Limb (tissue), 2 donors: ENCODE data around the gene SNTG2.
A peak's percentile ranks its signal among the peaks of the same experiment; 100 is the strongest.
"Not testable (repeated sequence)": the region's sequence is repeated elsewhere in the genome, so short reads cannot be mapped to it uniquely, and the experiment has no call there.

Source experiments
- DNase-seq, 2 donors: peaks; one replicate each; pipeline ENCODE4 v3.0.0-alpha.2; 2016; ENCODE audit errors: extremely low spot score in 2 of 2

The SNTG2 gene

DNA sequence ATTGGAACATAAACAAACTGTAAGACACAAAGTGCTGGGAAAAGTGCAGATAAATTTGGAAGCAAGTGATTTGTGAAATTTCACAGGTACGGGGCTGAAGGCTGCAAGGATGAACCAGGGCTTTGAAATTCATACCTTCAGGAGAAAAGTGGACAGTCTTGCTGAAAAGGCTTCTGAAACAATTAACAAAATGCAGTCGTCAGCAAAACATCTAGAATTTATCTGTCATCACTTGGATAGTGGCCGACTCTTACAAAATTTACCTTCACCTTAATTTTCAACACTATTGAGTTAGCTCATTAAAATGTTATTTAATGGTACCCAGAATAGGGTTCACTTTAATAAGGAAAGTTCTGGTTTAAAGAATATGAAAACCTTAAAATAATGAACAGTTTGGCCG is 138.3 kb downstream of the SNTG2 start:
- no peak for DNase-seq

DNA sequence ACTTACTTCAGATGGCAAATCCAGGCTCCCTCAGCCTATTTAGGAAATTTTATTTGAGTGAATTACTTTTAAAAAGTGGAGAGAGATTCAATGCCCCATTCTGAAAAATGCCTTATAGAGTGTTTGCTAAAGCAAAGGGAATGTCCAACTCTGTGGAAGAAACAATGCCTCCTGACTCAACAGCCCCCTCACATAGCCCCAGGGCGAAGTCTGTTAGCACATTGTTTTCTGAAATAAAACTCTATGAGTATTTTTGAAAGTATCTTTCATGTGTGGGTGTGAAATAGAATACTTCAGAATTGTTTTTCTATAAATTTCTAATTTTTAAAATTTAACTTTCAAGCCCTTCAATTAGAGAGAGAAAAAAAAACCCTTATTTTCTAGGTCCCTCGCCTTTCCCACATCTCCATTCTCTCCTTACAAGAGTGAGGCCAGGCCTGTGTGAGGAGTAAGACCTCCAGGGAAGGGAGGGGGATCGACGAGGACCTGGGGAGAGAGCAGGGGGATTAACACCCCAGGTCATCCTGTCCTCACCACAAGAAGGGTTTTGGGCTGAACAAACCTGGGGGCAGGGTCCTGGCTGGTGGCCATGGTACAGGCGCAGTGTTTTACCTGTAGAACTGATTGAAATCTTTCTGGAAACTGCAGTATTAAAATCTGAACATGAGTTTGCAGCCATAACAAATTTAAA is 141.4 kb downstream of the SNTG2 start:
- DNase-seq: no peak

DNA sequence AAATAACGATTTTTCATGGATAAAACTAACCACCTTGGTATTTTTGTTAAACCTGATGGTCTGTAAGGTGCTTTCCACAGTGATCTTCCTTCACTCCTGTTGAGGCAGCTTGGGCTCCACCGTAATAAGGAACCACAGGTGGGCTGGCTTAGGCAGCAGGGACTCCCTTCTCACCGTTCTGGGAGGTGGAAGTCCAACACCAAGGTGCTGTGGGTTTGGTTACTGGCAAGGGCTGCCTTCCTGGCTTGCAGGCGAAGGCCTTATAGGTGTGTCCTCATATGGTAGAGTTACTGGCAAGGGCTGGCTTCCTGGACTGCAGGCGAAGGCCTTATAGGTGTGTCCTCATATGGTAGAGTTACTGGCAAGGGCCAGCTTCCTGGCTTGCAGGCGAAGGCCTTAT is 143.0 kb downstream of the SNTG2 start:
- DNase-seq: not testable (repeated sequence)

DNA sequence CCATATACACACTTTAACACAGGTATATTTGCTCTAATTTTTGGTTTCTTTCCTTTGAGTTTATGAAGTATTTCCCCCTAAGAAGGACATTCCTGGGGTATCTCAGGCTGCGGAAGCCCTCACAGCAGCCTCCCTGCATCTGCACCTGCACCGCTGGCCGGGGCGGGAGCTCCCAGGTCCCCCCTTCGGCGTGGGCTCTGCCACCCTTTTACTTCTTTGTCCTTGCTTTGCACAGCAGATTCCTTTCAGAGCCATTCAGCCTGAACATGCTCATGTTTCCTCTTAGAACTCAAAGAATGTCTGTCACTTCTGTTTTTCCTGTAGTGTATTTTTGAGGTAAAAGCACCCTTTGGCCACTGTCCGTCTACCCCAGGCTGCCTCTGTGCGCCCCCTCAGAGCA is 146.5 kb downstream of the SNTG2 start:
- DNase-seq: no peak

DNA sequence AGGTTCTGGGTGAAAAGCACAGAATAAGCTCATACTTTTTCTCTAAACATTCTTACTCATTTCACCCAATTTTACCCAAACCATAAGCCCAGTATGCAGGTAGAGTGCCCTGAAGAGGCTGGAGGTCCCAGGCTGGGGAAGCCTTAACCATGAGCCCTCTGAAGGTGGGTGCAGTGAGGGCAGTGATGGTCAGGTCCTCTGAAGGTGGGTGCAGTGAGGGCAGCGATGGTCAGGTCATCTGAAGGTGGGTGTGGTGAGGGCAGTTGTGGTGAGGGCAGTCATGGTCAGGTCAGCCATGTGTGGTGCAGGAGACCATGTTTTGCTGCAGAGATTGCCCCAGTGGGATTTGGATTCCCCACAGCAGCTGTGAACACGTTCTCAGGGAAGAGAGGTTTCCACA is 148.8 kb downstream of the SNTG2 start:
- peak in 1 of 2 donors; percentile 18 for DNase-seq

DNA sequence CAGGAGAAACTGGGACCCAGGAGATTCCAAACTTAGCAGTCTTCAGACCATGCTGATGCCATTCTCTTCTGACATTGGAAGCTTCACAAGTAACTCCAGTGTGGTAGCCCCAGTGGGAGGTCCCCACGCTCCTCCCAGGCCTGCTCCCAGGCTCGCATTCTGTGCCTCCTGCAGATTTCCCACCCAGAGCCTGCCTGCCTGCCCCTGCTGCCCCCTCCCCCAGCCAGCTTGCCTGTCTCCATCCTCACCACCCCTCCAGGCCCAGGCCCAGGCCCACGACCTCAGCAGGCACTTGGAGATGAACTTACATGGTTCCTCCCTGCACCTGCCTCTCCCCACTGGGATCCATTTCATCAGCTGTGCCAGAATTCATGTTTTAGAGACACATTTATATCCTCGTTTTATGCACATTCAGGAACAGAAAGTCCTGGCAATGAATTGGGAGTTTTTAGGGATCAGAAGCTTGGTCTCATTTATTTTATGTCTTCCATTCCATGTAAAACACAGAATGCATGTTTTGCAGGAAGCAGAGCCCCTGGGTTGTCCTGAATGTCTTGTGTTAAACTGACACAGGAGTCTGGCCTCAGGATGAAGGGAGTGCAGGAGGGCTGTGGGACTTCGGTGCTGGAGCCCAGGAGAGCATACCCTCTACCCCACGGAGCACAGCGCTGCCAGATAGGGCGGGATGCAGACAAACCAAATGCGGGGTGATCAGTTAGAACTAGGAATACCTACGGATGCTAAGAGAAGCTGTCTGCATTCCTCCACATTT is 150.5 kb downstream of the SNTG2 start:
- peak in 1 of 2 donors; percentile 35 for DNase-seq

DNA sequence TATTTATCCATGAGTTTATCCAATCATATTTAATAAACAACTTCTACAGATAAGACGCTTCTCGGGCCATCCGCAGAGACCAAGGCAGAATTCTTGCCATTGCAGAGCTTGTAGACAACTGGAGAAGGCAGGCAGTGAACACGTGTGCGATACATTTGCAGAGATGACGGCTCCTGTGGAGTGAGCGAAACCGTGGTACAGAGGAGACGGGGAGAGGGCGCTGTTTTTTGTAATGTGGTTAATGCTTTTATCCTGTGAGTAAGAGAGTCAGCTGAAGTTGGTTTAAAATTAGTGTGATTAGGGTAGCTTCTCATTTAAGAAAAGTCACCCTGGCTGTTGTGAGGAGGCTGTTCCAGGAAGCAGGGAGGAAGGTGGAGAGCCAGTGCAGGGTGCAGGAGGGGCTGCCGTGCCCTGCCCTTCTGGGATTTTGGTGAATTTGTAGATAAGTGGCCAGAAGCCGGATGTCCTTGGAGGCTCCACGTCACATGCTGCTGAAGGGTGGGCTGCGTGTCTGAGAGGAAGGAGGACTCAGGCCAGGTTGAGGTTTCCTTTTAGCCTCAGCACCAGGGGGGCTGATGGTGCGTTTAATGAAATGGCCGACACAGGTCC is 151.4 kb downstream of the SNTG2 start:
- no peak for DNase-seq

DNA sequence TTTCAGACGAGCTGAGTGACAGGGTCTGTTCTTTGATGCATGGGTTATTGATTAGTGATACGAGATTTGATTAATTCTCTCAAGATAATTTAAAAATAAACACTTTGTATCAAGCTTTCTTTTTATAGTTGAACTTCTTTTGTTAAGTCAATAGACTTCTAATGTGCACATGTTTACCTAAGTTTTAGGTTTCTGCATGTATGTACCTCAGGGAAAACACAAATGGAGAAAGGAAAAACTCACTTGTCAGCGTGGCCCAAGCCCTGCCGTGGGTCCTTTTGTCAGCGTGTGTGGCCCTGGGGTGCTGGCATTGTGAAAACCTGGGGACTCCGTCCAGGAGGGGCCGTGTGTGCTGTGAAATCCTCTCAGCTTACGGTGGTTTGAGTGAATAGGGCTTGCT is 153.7 kb downstream of the SNTG2 start:
- DNase-seq: no peak

DNA sequence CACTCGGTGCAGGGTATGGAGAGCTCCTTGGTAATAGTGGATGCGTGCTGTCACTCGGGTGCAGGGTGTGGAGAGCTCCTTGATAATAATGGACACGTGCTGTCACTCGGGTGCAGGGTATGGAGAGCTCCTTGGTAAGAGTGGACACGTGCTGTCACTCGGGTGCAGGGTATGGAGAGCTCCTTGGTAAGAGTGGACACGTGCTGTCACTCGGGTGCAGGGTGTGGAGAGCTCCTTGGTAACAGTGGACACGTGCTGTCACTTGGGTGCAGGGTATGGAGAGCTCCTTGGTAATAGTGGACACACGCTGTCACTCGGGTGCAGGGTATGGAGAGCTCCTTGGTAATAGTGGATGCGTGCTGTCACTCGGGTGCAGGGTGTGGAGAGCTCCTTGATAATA is 155.7 kb downstream of the SNTG2 start:
- not testable (repeated sequence) for DNase-seq

DNA sequence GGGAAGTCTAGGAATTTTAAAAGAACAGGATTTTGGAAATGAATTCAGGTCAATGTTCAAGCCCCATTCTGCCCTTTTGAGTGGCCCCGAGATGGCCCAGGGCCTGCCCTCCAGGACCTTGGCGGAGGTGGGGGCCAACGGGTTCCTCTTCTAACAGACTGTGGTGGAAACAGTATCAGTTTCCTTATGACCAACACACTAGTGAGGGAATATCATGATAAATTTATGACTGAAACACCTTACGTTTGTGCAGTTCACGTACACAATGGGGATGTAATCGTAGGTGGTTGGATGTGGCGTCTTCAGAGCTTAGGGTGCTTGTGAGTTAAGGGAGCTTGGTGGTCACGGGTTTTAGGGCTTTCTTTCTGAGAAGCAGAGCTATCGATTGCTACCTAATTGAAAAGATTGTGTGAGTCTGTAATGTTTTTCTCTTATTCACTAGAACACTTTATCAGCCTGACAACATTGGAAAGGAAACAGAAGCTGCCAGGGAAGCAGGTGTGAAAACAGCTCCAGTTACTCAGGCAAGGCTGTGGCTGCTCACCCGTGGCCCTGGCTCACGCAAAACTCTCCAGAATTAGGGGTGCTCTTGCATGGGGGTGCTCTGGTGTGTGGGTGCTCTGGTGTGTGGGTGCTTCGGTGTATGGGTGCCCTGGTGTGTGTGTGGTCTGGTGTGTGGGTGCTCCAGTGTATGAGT is 165.3 kb downstream of the SNTG2 start:
- no peak for DNase-seq

DNA sequence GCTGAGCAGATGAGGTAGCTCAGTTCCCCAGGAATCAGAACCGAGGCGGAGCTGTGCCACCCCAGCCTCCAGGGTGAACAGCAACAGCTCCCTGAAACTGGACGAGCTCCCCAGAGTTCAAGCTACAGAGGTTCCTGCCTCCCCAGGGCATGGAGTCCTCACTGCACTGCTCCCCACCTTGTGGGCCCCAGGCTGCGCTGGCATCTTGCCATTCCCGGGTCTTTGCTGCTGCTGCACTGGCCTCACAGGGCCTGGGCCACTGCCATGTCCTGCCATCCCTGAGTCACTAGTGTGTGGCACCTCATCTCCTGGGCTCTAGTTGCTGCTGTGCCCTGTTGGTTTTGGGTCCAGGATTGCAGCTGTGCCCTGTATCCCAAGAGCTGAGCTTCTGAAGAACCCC is 166.9 kb downstream of the SNTG2 start:
- DNase-seq: no peak

DNA sequence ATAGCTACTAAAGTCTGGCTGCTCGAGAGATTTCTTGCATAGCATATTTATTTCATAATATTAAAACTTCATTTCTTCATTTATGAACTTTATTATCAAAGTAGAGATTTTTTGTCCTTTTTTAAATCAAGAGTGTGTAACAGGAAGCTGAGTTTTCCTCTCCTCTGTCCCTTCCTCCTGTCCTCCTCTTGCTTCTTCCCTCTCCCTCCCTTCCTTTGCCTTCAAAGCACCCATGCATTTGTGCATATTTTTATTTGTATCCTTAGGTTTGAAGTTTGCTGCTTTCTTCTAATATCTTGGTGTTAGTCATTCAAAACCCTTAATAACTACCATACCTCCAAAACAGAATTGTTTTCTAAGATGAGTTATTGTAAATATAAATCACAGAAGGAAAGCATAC is 174.6 kb downstream of the SNTG2 start:
- no peak for DNase-seq

DNA sequence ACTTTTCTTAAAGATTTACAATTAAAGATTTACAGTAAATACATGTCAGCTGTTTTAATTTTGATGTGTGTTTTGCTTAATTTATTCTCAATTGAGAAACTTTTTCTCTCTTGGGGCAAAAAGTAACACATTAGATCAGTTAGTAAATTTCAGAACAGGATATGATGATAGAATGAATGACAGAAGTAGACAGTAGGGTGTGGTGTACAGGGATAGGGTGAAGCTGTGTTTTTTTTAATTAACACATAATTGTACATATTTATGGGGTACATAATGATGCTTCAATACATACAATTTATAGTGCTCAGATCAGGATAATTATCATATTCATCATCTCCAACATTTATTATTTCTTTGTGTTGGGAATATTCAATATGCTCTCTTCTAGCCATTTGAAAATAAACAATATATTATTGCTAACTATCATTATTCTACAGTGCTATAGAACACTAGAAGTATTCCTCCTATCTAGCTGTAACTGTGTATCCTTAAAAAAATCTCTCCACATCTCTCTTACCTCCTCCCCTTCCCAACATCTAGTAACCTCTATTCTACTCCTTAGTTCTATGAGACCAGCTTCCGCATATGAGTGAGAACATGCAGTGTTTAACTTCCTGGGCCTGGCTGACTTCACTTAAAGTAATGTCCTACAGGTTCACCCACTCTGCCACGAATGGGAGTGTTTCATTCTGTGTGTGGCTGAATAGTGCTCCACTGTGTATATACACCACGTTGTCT is 175.2 kb downstream of the SNTG2 start:
- DNase-seq: no peak

DNA sequence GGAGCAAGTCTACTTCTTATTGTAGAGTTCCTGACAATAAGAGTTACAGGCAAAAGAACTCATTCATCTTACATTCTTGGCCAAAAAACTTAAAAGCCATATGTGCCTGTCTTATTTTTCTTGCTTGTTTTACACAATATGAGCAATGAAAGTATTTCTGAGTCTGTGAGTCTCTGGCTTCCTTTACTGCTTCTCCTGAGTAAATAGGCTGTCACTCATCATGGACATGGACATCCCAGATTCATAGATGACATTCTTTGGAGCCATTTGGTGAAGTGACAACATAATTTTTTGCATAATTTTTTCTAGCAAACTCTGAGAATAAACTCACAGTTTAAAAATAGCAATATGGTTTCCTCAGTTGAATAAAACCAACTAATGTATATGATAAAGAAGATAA is 179.3 kb downstream of the SNTG2 start:
- DNase-seq: no peak

DNA sequence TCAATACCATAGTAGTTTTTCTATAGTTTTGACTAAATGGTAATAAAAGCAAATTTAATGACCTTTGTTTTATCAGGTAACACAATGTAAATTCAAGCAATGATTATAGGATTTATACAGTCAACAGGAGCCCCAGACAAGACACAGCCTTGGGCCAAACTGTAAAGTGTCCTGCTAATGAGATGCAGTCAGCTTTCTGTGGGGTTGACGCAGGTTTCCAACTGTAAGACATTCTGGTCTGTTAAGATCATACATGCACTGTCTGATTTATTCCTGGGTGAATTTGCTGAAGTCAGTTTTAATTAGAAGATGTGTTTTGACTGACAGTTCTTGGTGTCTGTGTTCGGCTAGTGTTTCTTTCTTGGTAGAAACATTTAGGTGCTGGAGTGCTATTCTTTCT is 180.3 kb downstream of the SNTG2 start:
- DNase-seq: no peak

DNA sequence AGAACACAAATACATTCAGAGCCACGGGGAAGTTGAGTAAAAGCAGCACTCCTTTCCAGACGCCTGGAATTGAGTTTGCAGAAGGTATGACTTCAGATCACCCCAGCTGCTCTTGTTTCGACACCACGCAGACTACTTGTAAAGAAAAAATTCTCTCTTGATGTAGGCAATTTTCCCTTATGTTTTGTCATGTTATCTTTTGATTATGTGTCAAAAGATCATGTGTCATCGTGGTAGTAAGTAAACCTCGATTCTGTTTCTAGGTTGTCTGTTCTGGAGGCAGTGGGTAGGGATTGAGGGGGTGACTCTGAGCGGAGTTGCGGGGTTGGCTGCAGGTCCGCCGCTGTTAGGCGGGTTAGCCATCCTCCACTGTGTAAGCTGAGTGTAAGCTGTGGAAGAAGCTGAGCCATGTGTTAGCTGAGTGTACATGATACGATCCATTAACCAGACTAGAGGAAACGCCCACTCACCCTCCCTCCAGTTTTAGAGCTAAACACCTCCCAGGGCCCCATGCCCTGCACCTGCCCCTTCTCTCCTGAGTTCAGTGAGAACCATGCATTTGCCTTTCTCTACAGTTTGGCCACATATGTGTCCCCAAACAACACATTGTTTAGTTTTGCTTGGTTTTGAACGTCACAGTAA is 181.8 kb downstream of the SNTG2 start:
- peak in 1 of 2 donors; percentile 24 for DNase-seq

DNA sequence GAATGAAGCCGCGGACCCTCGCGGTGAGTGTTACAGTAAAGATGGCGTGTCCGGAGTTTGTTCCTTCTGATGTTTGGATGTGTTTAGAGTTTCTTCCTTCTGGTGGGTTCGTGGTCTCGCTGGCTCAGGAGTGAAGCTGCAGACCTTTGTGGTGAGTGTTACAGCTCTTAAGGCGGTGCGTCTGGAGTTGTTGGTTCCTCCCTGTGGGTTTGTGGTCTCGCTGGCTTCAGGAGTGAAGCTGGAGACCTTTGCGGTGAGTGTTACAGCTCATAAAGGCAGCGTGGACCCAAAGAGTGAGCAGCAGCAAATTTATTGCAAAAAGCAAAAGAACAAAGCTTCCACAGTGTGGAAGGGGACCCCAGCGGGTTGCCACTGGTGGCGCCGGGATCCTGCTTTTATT is 183.2 kb downstream of the SNTG2 start:
- not testable (repeated sequence) for DNase-seq

DNA sequence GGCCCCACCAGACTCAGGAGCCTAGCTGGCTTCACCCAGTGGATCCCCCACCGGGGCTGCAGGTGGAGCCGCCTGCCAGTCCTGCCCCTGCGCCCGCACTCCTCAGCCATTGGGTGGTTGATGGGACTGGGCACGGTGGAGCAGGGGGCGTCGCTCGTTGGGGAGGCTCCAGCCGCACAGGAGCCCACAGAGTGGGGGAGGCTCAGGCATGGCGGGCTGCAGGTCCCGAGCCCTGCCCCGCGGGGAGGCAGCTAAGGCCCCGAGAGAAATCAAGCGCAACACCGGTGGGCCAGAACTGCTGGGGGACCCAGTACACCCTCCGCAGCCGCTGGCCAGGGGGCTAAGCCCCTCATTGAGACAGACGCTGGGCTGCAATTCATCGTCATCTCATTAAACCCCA is 184.0 kb downstream of the SNTG2 start:
- no peak for DNase-seq

DNA sequence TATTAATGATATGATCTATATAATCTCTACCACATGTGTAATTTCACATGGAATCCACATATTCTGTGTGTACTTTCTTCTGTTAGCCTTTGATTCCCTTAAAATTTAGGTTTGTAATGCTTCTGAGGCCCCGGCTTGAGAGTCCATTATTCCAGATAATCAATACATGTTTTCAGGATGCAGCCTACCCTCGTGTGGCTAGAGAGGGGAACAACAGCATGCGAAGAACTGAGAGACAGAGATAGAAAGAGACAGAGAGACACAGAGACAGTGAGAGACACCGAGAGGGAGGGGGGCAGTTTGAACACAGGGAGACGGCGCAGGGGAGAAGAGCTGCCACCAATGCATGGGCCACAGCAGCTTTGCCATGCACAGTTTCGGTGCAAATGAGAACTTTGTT is 185.4 kb downstream of the SNTG2 start:
- DNase-seq: no peak

DNA sequence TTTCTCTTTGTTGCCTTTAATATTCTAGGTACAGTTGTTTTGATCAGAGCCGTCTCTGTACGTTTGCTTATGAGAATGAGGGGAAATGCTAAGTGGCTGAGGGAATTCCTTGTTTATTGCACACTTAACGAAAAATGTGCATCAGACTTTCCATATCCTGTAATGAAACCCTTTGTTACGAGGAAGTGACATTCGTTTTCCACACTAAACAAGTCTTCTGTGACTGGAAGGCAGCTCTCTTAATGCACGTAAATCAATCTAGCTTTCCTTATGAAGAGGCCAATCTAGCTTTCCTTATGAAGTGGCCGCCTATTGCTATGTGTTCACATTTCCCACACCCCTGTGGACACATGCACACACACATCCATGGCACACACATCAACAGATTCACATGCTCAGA is 186.2 kb downstream of the SNTG2 start:
- DNase-seq: no peak

DNA sequence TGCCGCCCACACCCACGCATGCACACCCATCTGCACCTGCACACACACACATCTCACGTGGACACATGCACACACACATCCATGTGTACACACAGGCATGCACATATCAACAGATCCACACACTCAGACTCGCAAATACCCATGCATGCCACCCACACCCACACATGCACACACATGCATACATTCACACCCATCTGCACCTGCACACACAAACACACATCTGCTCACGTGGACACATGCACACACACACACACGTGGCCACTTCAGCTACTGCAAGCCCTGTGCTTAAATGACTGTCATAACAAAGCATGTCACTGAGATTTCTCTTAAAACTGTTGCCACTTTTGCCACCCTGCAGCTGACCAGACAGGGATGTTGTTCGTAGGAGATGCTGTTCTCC is 186.6 kb downstream of the SNTG2 start:
- no peak for DNase-seq
